Retinal pigment epithelial cell (primary cell): ENCODE data around the gene MTR.

Experiments used
- DNase-seq: peaks from one replicate; pipeline ENCODE4 v3.0.0-alpha.2; 2010; ENCODE audit warnings: low read depth
- H3K4me3 ChIP-seq: 2 replicates; pipeline ENCODE4 v1.5.1; 2011; ENCODE audit warnings: mild to moderate bottlenecking, low read length, control low read depth, moderate library complexity
- CTCF ChIP-seq: conservative IDR thresholded peaks from 2 replicates; pipeline ENCODE4 v1.5.1; 2011; ENCODE audit warnings: low read depth, low read length, control low read depth, inconsistent platforms

The MTR gene

GRCh38 chr1:236773919-236774318, 21.2 kb upstream of the MTR start:
- no peak overlapping the region for H3K4me3 ChIP-seq
- no peak for TF ChIP-seq CTCF
- no peak for DNase-seq

DNA sequence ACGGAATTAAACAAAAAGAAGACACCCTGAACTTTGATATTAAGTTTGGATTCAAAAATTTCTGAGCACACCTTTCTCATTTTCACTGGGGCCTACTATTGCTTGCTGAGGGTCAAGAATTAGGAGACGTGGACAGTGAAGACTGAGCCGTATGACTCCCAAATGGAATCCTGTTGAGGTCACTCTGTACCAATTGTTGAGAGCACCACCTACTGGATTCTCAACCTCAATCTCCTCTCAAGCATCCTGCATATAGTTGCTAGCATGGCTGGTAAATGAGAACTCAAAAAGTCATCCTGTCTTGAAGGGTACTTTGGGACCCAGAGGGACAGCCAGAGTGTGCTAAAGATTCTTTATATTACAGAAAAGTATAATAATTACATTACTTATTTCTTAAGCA, 20.2 kb upstream of the MTR start:
- no peak for DNase-seq

DNA sequence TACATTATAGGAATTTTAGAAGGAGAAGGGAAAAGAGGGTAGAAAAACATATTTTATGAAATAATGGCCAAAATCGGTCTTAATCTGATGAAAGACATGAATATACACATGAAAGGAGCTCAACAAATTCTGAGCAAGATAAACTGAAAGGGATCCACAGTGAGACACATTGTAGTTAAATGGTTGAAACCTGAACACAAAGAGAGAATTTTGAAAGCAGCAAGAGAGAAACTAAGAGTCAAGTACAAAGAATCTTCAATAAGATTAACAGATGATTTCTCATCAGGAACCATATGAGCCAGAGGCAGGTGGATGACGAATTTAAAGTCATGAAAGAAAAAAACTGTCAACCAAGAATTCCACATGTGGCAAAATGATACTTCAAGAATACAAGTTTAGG, 15.8 kb upstream of the MTR start:
- no peak for TF ChIP-seq CTCF
- H3K4me3 ChIP-seq: no peak overlapping the region

More for the DNA sequence above, 20.2 kb upstream of the MTR start:
- no peak overlapping the region for H3K4me3 ChIP-seq
- peak; percentile 62 for TF ChIP-seq CTCF

GRCh38 chr1:236785477-236785876, 9.6 kb upstream of the MTR start:
- no peak for TF ChIP-seq CTCF
- no peak for DNase-seq

More for the DNA sequence above, 15.8 kb upstream of the MTR start:
- DNase-seq: no peak

DNA sequence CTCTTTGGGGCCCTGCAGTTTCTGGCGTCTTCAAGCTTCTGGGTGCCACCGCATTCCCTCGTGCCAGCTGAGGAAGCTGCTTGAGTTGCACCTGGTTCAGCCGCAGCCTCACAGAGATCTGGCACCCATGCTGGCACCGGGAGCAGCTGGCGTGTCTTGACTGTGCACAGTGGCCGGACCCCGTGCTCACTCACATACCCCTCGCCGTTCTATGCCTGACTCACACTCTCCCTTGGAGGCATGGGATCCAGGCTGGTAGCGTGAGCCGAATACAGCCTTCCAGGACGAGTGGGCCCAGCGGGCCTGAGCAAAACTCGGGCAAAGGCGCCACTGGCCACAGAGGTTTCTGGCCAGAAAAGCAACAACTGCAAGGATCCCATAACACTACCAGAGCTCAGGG, 8.6 kb upstream of the MTR start:
- TF ChIP-seq CTCF: no peak

More at GRCh38 chr1:236785477-236785876, 9.6 kb upstream of the MTR start:
- H3K4me3 ChIP-seq: no peak overlapping the region

GRCh38 chr1:236794585-236795034, 482 bp upstream of the MTR start:
- no peak for TF ChIP-seq CTCF
- no peak for DNase-seq
- H3K4me3 ChIP-seq: peak overlapping the region; percentile 88

More for the DNA sequence above, 8.6 kb upstream of the MTR start:
- no peak overlapping the region for H3K4me3 ChIP-seq
- DNase-seq: no peak

GRCh38 chr1:236795757-236796667, 920 bp downstream of the MTR start:
- no peak for TF ChIP-seq CTCF
- DNase-seq: no peak
- peak overlapping the region; percentile 88 for H3K4me3 ChIP-seq
